ENCODE measurements around the gene ARL15. TPM values are rescaled to one million over a fixed set of nuclear protein-coding genes. Genes with fewer than 3 reads are reported as not detected.
A peak's percentile ranks its signal among the peaks of the same experiment; 100 is the strongest.

The ARL15 gene
- total RNA-seq, 4 donors from 2014 or later: 13.0 to 52.7 (median 17.1) TPM

GRCh38 chr5:54309276-54309675 is 1.1 kb downstream of the ARL15 start:
- no peak for DNase-seq (ENCODE audit: low spot score in 2 of 2)
- Histone ChIP-seq H3K27me3 (no peaks in the 10 kb centered on the region), H3K36me3 (no peaks in the 10 kb centered on the region), H3K9me3 (no peaks in the 10 kb centered on the region), H3K27ac (peak overlapping the region in 3 of 4 donors; percentile 20 to 89 (median 72)), H3K4me3 (peak overlapping the region; percentile 56 to 96 (median 91)), H3K4me1 (peaks cover 0 to 21% (median 6%) of the 10 kb centered on the region in 4 donors)
- 8 to 14% methylated on average over 10 of the region's 10 CpGs for WGBS, 2 donors
- no peak for TF ChIP-seq POLR2A (IDR thresholded peaks at IDR 0.05)
- TF ChIP-seq EP300 (IDR thresholded peaks at IDR 0.05): no peak
- TF ChIP-seq CTCF (IDR thresholded peaks at IDR 0.05): no peak

- WGBS, 2 donors: 76 to 82% methylated on average over 3 of the region's 3 CpGs
- H3K9me3 ChIP-seq: no peaks in the 10 kb centered on the region
- H3K4me1 ChIP-seq: peaks cover 0 to 21% (median 7%) of the 10 kb centered on the region in 4 donors
- TF ChIP-seq CTCF (IDR thresholded peaks at IDR 0.05) (no peak), POLR2A (IDR thresholded peaks at IDR 0.05) (no peak), EP300 (IDR thresholded peaks at IDR 0.05) (no peak)
- H3K27me3 ChIP-seq: no peaks in the 10 kb centered on the region
- no peaks in the 10 kb centered on the region for H3K36me3 ChIP-seq
- H3K4me3 ChIP-seq: no peak overlapping the region
- no peak overlapping the region for H3K27ac ChIP-seq
- no peak for DNase-seq (ENCODE audit: low spot score in 2 of 2)
These were observed 2.8 kb downstream of the ARL15 start for GRCh38 chr5:54307583-54307982.

- H3K27ac ChIP-seq: no peak overlapping the region
- no peak for DNase-seq (ENCODE audit: low spot score in 2 of 2)
- no peaks in the 10 kb centered on the region for H3K27me3 ChIP-seq
- WGBS, 2 donors: 90 to 96% methylated on average over 1 of the region's 1 CpG
- peaks cover 0 to 27% (median 9%) of the 10 kb centered on the region in 4 donors for H3K4me1 ChIP-seq
- H3K4me3 ChIP-seq: no peak overlapping the region
- no peak for TF ChIP-seq POLR2A (IDR thresholded peaks at IDR 0.05)
- TF ChIP-seq CTCF (IDR thresholded peaks at IDR 0.05): no peak
- H3K36me3 ChIP-seq: no peaks in the 10 kb centered on the region
- no peaks in the 10 kb centered on the region for H3K9me3 ChIP-seq
These were observed 3.5 kb downstream of the ARL15 start for GRCh38 chr5:54306893-54307292.

GRCh38 chr5:54305737-54306136 is 4.6 kb downstream of the ARL15 start:
- Histone ChIP-seq H3K27ac (no peak overlapping the region), H3K27me3 (no peaks in the 10 kb centered on the region), H3K4me1 (peaks cover 0 to 31% (median 7%) of the 10 kb centered on the region in 4 donors), H3K9me3 (no peaks in the 10 kb centered on the region), H3K4me3 (no peak overlapping the region), H3K36me3 (no peaks in the 10 kb centered on the region)
- DNase-seq (ENCODE audit: low spot score in 2 of 2): no peak
- TF ChIP-seq CTCF (IDR thresholded peaks at IDR 0.05): no peak
- TF ChIP-seq POLR2A (IDR thresholded peaks at IDR 0.05): no peak
- 81 to 89% methylated on average over 4 of the region's 4 CpGs for WGBS, 2 donors

- Histone ChIP-seq H3K36me3 (no peaks in the 10 kb centered on the region), H3K4me3 (no peak overlapping the region), H3K27me3 (no peaks in the 10 kb centered on the region), H3K27ac (no peak overlapping the region), H3K9me3 (no peaks in the 10 kb centered on the region), H3K4me1 (peaks cover 0 to 32% (median 6%) of the 10 kb centered on the region in 4 donors)
- 73 to 85% methylated on average over 2 of the region's 2 CpGs for WGBS, 2 donors
- DNase-seq (ENCODE audit: low spot score in 2 of 2): no peak
- TF ChIP-seq EP300 (IDR thresholded peaks at IDR 0.05) (no peak), CTCF (IDR thresholded peaks at IDR 0.05) (no peak), POLR2A (IDR thresholded peaks at IDR 0.05) (no peak)
These were observed 6.3 kb downstream of the ARL15 start for GRCh38 chr5:54304040-54304439.
